Type B pancreatic cell (in vitro differentiated cells): ENCODE data around the gene TTC22. TPM values are rescaled to one million over a fixed set of nuclear protein-coding genes. Genes with fewer than 3 reads are reported as not detected.

Experiments used
- DNase-seq: peaks from one replicate; pipeline ENCODE4 v3.0.0; 2021; ENCODE audit warnings: mixed read lengths; ENCODE audit not compliant: unreplicated experiment; ENCODE audit errors: extremely low spot score
- H3K27ac Mint-ChIP-seq: 2 replicates; pipeline ENCODE4 v1.8.0; 2021; ENCODE audit warnings: mild to moderate bottlenecking, mixed read lengths
- H3K27me3 Mint-ChIP-seq: 2 replicates; pipeline ENCODE4 v1.8.0; 2021; ENCODE audit warnings: mixed read lengths
- H3K36me3 Mint-ChIP-seq: 2 replicates; pipeline ENCODE4 v1.8.0; 2021; ENCODE audit warnings: mixed read lengths
- H3K4me1 Mint-ChIP-seq: one replicate; pipeline ENCODE4 v1.8.0; 2021; ENCODE audit warnings: mixed read lengths; ENCODE audit not compliant: unreplicated experiment
- H3K4me3 Mint-ChIP-seq: 2 replicates; pipeline ENCODE4 v1.8.0; 2021; ENCODE audit warnings: mild to moderate bottlenecking, mixed read lengths
- H3K9me3 Mint-ChIP-seq: 2 replicates; pipeline ENCODE4 v1.8.0; 2021; ENCODE audit warnings: mixed read lengths
- total RNA-seq: library from RNA; stranded (reverse); gene quantifications from 2 replicates; pipeline ENCODE4 v1.2.1, GENCODE V29; 2021; ENCODE audit warnings: low replicate concordance
- TF ChIP-seq, protein P1 (sequence below): fragments of 200-600 bp; sonication (generic); conservative IDR thresholded peaks from 2 replicates; pipeline ENCODE4 v1.5.0; 2021; ENCODE audit warnings: antibody characterized with exemption, mild to moderate bottlenecking

Gene TTC22
- total RNA-seq, 1 donor from 2014 or later: 7.0 TPM

- TF ChIP-seq, protein P1, sequence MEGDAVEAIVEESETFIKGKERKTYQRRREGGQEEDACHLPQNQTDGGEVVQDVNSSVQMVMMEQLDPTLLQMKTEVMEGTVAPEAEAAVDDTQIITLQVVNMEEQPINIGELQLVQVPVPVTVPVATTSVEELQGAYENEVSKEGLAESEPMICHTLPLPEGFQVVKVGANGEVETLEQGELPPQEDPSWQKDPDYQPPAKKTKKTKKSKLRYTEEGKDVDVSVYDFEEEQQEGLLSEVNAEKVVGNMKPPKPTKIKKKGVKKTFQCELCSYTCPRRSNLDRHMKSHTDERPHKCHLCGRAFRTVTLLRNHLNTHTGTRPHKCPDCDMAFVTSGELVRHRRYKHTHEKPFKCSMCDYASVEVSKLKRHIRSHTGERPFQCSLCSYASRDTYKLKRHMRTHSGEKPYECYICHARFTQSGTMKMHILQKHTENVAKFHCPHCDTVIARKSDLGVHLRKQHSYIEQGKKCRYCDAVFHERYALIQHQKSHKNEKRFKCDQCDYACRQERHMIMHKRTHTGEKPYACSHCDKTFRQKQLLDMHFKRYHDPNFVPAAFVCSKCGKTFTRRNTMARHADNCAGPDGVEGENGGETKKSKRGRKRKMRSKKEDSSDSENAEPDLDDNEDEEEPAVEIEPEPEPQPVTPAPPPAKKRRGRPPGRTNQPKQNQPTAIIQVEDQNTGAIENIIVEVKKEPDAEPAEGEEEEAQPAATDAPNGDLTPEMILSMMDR: no peak
- Mint-ChIP-seq H3K27me3 (peaks cover 6% of the 10 kb centered on the region), H3K4me3 (no peak overlapping the region), H3K9me3 (peaks cover 7% of the 10 kb centered on the region), H3K27ac (no peak overlapping the region), H3K4me1 (no peaks in the 10 kb centered on the region), H3K36me3 (no peaks in the 10 kb centered on the region)
- DNase-seq: peak; percentile 58
These were observed 24.6 kb upstream of the TTC22 start for GRCh38 chr1:54825696-54826095.

DNA sequence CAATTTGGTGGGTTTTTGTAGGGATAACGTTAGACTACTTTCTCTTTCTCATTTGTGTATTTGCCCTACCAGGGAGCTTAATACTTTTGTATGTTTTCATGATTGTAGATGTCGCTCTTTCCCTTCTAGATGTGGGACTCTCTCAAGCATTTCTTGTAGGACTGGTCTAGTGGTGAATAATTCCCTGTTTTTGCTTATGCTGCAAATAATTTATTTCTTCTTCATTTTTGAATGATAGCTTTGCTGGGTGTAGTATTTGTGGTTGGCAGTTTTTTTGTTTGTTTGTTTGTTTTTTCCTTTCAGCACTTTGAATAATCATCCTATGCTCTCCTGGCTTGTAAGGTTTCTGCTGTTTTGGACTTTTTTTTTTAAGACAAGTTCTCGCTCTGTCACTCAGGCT lies 22.5 kb upstream of the TTC22 start:
- no peak overlapping the region for H3K4me3 Mint-ChIP-seq
- no peaks in the 10 kb centered on the region for H3K36me3 Mint-ChIP-seq

DNA sequence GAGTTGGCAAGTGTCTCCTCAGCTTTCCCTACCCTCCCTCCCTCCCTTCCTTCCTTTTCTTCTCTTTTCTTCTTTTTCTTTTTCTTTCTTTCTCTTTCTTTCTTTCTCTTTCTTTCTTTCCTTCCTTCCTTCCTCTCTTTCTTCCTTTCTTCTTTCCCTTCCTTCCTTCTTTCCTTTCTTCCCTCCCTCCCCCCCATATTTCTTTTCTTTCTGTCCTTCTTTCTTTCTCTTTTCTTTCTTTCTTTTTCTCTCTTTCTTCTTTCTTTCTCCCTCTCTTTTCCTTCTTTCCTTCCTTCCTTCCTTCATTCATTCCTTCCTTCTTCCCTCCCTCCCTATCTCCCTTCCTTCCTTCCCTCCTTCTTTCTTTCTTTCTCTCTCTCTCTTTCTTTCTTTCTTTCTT lies 18.6 kb upstream of the TTC22 start:
- TF ChIP-seq, protein P1: no peak
- Mint-ChIP-seq H3K27me3 (peaks cover 14% of the 10 kb centered on the region), H3K9me3 (peaks cover 7% of the 10 kb centered on the region), H3K36me3 (no peaks in the 10 kb centered on the region), H3K27ac (no peak overlapping the region), H3K4me1 (peaks cover 9% of the 10 kb centered on the region), H3K4me3 (no peak overlapping the region)
- DNase-seq: no peak

More for the DNA sequence above, 22.5 kb upstream of the TTC22 start:
- Mint-ChIP-seq H3K27ac (no peak overlapping the region), H3K27me3 (peaks cover 5% of the 10 kb centered on the region), H3K4me1 (peaks cover 3% of the 10 kb centered on the region), H3K9me3 (peaks cover 7% of the 10 kb centered on the region)
- TF ChIP-seq, protein P1: no peak
- no peak for DNase-seq

- H3K9me3 Mint-ChIP-seq: peaks cover 7% of the 10 kb centered on the region
- no peaks in the 10 kb centered on the region for H3K36me3 Mint-ChIP-seq
- peak; percentile 44 for DNase-seq
- H3K4me3 Mint-ChIP-seq: peak overlapping the region; percentile 18
- H3K27me3 Mint-ChIP-seq: peaks cover 14% of the 10 kb centered on the region
- TF ChIP-seq, protein P1: no peak
- H3K4me1 Mint-ChIP-seq: peaks cover 9% of the 10 kb centered on the region
- peak overlapping the region; percentile 65 for H3K27ac Mint-ChIP-seq
These were observed 18.0 kb upstream of the TTC22 start for GRCh38 chr1:54819195-54819536.

DNA sequence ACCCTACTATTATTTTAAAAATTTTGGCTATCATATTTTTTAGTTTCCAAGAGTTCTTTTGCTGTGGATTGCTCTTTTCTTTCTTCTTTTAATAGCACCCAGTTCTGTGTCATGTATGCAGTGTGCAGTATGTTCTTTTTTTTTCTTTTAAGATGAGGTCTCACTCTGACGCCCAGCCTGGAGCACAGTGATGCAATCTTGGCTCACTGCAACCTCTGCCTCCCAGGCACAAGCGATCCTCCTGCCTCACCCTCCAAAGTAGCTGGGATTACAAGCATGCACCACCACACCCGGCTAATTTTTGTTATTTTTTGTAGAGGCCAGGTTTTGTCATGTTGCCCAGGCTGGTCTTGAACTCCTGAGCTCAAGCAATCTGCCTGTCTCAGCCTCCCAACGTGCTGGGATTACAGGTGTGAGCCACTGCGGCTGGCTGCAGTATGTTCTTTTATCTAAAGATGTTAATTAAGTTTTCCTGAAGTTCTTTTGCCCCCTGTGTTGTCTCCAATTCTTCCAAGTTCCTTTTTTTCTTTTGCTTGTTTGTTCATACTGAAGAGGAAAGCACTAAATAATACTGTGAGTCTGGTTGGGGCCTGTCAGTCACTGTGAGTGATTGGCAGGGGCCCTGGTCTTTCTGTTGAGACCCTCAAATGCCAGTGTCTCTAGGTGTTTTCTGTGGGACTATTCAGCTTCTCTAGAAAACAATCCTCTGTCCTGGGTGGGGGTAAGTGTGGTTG lies 17.5 kb upstream of the TTC22 start:
- Mint-ChIP-seq H3K4me3 (peak overlapping the region; percentile 18), H3K9me3 (peaks cover 6% of the 10 kb centered on the region), H3K27ac (peak overlapping the region; percentile 65), H3K27me3 (peaks cover 14% of the 10 kb centered on the region), H3K36me3 (no peaks in the 10 kb centered on the region), H3K4me1 (peaks cover 9% of the 10 kb centered on the region)
- TF ChIP-seq, protein P1: no peak
- peak; percentile 36 for DNase-seq
